Fibroblast of skin of abdomen (primary cell): ENCODE measurements around the gene ICAM3. TPM values are rescaled to one million over a fixed set of nuclear protein-coding genes. Genes with fewer than 3 reads are reported as not detected.
"Not testable (repeated sequence)": the region's sequence is repeated elsewhere in the genome, so short reads cannot be mapped to it uniquely, and the experiment has no call there.

ENCODE experiments used
- DNase-seq: peaks from one replicate; pipeline ENCODE4 v3.0.0-alpha.2; 2013
- polyA plus RNA-seq, 2 experiments: library from polyadenylated mRNA; unstranded; fragments of 120-200 nt; gene quantifications; one replicate each; pipeline ENCODE4 v1.2.1, GENCODE V29; 2013; ENCODE audit not compliant: insufficient read length in 2 of 2

ICAM3 gene
- 6.8 TPM for polyA plus RNA-seq (2013, experiment 1 of 2; ENCODE audit: insufficient read length)
- 6.1 TPM for polyA plus RNA-seq (2013, experiment 2 of 2; ENCODE audit: insufficient read length)

DNA sequence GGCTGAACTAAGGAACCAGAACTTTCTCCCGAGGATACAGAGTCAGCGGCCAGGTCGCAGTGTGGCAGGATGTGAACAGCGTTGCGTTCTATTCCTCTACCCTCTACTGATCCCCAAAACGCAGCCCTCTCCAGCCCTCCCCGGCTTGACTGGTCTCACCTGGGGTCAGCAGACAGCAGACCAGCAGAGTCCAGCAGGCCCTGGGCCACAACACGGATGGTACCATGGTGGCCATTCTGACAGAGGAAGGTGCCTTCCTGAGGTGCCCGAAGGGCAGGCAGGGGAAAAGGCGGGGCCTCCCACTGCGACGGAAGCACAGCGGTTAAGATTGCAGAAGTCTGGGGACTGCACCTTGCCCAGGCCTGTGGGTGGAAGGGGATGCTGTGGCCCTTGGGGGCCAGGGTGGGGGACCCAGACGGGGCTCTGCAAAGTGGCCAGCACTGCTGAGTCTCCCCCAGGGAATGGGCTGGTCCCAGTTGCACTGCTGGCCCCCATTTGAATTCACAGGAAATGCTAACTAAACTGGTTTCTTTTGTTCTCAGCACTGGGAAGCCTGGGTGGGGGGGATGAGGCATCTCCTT is at the start of gene ICAM3:
Gene ICAM3 (minus strand): TSS at position 245 of the 581 bp plus-strand sequence. CDS start 10 bp downstream, at position 235.
- DNase-seq = no peak

DNA sequence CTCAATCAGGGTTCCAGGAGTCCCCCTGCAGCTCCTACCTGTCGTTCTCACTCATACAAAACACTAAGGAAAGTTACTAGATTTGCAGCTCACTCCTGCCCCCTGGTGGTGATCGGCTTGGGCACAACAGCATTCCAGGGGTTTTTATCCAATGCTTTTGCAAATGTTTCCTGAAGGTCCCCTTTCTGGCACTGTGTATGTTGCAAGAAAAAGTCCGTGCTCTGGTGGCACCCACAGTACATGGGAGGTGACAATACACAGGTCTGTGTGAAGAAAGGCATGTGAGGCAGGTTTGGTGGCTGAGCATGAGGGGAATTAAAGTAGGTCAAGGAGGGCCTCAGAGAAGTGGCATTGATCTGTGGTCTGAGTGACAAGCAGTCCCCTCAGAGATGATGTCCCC is 49.5 kb upstream of the ICAM3 start:
- peak; percentile 68 for DNase-seq

DNA sequence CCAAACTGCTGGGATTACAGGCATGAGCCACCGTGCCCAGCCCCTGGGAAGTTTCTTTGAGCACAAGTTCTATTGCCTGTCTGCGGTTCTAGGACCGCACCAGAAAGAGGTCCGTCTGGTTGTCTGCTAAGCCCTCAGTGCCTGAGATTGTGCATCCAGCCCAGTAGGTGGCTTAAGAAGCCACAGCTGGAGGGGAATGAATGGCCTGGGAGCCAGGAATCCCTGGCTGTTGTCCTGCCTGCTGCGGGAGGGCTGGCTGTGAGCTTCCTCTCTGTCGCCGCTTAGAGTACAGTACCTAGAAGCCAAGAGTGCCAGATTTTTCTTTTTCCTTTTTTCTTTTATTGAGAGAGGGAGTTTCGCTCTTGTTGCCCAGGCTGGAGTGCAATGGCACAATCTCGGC is 45.2 kb upstream of the ICAM3 start:
- DNase-seq = no peak

DNA sequence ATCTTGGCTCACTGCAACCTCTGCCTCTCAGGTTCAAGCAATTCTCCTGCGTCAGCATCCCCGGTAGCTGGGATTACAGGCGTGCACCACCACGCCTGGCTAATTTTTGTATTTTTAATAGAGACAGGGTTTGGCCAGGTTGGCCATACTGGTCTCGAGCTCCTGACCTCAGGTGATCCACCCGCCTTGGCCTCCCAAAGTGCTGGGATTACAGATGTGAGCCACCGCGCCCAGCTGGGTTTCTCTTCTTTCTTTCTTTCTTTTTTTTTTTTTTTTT is 43.7 kb upstream of the ICAM3 start:
- not testable (repeated sequence) for DNase-seq

- peak; percentile 99 for DNase-seq
Measured at GRCh38 chr19:10380313-10381102, 41.1 kb upstream of the ICAM3 start, which contains the start of gene TYK2. Gene TYK2, minus strand, starts transcription at chr19:10380572. Its CDS starts 2,166 bp downstream, at chr19:10378406.

- DNase-seq = no peak
Measured at GRCh38 chr19:10379880-10380312, 40.5 kb upstream of the ICAM3 start.

DNA sequence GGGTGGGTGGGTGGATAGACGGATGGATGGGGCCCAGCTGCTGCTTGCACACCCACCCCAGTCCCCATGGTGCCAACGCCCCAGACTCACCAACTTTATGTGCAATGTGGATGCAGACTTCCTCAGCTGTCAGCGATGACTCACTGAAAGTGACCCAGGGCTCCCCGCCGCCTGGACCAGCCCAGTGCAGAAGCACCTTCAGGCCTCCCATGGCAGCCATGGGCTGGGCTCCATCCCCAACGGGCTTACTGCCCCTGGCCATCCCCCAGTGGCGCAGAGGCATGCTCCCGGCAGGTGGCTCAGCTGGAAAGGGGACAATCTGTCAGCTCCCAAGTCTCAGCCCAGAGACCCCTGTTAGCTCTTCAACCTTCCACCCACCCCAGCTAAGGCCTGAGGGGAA is 38.7 kb upstream of the ICAM3 start:
- no peak for DNase-seq

DNA sequence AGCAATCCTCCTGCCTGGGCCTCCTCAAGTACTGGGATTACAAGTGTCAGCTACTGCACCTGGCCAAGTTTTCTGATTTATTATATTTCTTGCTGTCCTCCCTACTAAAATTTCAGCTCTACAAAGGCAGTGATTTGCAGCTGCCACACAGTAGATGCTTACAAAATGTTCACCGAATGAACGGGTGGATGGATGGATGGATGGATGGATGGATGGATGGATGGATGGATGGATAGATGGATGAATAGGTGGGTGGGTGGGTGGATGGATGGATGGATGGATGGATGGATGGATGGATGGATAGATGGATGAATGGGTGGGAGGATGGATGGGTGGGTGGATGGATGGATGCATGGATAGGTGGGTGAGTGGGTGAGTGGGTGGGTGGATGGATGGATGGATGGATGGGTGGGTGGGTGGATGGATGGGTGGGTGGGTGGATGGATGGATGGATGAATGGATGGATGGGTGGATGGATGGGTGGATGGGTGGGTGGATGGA is 37.8 kb upstream of the ICAM3 start:
- not testable (repeated sequence) for DNase-seq

- no peak for DNase-seq
Measured at GRCh38 chr19:10374931-10375330, 35.5 kb upstream of the ICAM3 start.

GRCh38 chr19:10372690-10373089 is 33.3 kb upstream of the ICAM3 start:
- no peak for DNase-seq

DNA sequence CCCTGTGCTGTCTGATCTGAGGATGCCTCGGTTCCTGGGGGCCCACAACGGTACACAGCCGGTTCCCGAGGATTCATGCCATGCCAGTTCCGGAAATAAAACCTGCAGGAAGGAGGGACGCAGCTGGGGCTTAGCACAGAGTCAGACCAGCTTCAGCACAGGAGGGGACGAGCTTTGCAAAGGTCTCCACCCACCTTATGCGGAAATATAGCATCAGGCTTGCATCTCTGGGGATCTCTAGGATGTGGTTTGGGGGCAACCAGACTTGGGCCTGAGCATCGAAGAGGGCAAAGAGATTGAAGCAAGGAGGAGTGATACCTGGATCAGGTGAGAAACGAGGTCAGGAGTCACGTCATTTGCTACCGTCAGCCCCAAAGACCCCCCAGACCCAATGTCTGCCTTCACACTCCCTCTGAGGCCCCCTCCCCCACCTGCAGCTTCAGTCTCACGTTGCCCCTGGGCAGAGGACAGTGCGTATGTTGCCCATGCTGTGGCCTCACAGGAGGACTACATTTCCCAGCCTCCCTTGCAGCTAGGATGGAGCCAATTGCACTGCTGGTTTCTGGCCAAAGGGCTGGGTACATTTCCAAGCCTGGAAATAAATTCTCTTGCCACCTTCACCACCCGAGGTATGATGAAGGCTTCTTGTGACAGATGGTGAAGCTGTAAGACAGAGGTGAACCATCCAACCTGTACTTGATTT is 28.8 kb upstream of the ICAM3 start:
- DNase-seq = no peak

DNA sequence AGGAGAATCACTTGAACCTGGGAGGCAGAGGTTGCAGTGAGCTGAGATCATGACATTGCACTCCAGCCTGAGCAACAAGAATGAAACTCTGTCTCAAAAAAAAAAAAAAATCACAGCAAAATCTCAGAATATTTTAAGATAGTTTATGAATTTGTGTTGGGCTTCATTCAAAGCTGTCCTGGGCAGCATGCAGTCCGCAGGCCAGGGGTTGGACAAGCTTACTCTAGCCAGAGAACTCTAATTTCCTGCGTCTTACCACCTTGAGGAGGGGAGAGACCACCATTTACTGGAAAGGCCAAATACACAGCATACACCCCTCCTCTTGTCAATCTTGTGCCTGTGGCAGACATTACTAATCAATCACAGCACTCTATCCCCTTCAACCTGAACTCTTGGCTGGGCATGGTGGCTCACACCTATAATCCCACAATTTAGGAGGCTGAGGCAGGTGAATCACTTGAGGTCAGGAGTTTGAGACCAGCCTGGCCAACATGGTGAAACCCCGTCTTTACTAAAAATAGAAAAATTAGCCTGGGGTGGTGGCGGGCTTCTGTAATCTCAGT is 27.6 kb upstream of the ICAM3 start:
- not testable (repeated sequence) for DNase-seq

DNA sequence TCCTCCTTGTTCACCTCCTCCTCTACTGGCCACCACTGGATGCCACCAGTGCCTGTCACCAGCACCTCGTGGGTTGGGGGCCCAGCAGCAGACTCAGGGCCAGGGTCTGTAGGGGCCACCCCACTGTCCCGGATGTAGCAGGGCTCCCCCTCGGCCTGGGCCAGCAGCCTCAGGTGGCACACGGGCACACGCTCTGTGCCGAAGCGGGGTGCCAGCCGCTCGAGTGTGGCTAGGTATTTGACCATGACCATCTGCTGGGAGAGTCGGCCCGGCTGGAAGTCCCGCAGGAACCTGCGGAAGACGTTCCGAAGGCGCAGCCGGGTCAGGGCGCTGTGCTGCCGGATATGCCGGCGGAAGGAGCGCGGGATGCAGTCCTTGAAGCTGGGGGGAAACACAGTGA is 26.1 kb upstream of the ICAM3 start:
- no peak for DNase-seq

GRCh38 chr19:10364644-10365043 is 25.2 kb upstream of the ICAM3 start:
- no peak for DNase-seq

- no peak for DNase-seq
Measured at GRCh38 chr19:10363789-10364281, 24.4 kb upstream of the ICAM3 start.

DNA sequence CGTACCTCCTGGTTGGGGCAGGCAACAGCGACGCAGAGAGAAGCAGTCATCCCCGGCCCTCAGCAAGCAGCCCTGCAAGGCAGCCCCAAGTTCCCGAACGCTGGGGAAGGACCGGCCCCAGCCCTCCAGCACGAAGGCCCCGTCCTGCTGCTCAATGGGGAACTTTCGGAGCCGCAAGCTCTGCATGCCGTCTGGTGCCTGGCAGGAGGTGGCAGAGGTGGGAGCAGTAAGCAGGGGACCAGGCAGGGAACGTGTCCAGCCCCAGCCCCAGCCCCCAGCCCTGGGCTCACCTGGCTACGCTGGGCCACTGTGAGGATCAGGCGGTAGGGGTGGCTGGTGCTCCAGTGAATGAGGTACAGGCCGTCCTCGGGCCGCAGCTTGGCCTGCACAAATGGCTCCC is 22.8 kb upstream of the ICAM3 start:
- no peak for DNase-seq

- DNase-seq = no peak
Measured at GRCh38 chr19:10361569-10362011, 22.2 kb upstream of the ICAM3 start.

- no peak for DNase-seq
Measured at GRCh38 chr19:10356431-10356830, 17.0 kb upstream of the ICAM3 start.

- DNase-seq = peak; percentile 22
Measured at GRCh38 chr19:10353793-10354391, 14.5 kb upstream of the ICAM3 start.

DNA sequence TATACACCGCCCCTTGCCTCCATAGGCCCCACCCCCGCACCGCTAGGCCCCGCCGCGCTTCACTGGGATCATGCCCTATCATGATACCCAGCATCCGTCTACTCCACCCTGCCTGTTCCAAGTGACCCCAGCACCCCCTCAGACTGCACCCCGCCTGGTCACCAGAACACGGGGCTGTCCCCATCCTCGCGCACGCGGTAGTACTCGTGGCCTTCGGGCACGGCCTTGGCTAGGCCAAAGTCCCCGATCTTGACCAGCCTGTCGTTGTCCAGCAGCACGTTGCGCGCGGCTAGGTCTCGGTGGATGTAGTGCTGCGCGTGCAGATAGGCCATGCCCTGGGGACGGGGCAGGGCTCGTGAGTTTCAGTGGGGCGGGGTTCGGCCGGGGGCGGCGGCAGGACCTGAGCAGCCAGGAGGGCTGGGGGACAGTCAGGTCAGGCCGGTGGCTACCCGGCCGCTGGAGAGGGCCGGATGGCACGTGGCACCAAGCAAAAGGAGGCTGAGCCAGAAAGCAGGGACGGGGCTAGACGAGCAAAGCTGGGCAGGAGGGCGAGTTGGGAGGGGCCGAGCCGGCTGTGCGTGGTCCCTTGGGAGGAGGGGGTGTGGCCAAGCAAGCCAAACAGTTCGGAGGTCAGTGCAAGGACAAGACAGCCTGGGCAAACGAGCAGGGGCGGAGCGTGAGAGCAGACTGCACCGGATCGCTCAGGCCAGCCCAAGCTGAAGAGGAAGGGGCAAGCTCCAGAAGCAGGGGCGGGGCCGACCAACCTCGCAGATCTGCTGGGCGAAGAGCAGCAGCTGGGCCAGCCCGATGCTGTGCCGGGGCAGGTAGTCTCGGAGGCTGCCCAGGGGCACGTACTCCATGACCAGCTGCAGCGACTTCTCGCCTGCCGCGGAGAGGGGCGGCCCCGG is 13.6 kb upstream of the ICAM3 start:
- DNase-seq = no peak

DNA sequence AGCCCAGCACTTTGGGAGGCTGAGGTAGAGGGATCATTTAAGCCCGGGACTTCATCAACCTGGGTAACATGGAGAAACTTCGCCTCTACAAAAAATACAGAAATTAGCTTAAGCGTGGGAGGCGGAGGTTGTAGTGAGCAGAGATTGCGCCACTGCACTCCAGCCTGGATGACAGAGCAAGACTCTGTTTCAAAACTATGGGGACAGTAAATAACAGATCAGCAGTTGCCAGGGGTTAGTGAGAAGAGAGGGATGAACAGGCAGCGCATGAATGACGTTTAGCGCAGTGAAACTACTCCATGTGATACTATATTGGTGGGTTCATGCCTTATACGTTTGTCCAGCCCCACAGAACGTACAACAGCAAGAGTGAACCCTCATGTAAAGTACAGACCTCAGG is 7.1 kb upstream of the ICAM3 start:
- DNase-seq = no peak
